Fibroblast of skin of back (primary cell): ENCODE measurements around the gene DENND10.
"Not testable (repeated sequence)": the region's sequence is repeated elsewhere in the genome, so short reads cannot be mapped to it uniquely, and the experiment has no call there.

ENCODE experiments used
- DNase-seq: peaks from one replicate; pipeline ENCODE4 v3.0.0-alpha.2; 2013

The DENND10 gene

DNA sequence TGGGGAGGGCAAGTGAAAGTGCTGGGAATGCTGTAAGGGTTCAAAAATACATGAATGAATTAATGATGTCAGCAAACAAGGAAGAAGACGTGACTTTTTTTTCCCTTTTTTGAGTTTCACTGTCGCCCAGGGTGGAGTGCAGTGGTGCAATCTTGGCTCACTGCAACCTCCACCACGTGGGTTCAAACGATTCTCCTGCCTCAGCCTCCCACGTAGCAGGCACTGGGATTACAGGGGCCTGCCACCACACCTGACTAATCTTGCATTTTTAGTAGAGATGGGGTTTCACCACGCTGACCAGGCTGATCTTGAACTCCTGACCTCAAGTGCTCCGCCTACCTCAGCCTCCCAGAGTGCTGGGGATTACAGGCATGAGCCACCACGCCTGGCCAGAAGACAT is 30.0 kb downstream of the DENND10 start:
- no peak for DNase-seq

DNA sequence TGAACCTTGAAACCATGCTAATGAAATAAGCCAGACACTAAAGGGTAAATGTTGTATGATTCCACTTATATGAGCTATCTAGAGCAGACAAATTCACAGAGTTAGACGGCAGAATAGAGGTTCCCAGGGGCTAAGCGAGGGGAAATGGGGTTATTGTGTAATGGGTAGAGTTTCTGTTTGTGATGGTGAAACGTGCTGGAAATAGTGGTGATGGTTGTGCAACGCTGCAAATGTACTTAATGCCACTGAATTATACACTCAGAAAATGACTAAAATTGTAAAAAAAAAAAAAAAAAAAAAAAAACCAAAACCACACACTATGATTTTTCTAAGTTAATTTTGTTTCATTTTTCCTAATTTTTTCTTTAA is 31.6 kb downstream of the DENND10 start:
- DNase-seq = no peak

DNA sequence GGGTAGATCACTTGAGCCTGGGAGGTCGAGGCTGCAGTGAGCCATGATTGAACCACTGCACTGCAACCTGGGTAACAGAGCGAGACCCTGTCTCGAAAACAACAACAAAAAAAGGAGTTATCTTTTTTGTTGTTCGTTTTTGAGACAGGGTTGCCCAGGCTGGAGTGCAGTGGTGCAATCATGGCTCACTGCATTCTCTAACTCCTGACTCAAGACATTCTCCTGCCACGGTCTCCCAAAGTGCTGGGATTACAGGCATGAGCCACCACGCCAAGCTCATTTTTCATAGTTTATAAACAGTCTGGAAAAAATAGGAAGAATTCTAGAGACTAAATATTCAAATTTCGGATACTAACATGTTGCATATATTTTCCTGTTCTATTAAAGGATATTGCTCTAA is 32.2 kb downstream of the DENND10 start:
- DNase-seq = no peak

DNA sequence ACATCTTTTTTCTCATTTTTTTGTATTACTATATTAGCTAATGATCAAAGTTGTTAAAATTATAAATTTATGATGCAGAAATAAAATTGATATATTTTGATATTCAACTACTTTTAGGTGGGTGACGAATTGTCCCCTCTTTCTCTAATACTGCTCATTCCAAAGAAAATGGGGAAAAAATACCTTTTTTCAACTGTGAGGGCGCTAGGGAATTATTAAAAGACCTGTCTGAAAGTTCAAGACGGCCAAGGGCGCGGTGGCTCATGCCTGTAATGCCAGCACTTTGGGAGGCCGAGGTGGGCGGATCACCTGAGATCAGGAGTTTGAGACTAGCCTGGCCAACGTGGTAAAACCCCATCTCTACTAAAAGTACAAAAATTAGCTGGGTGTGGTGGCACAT is 34.0 kb downstream of the DENND10 start:
- not testable (repeated sequence) for DNase-seq

DNA sequence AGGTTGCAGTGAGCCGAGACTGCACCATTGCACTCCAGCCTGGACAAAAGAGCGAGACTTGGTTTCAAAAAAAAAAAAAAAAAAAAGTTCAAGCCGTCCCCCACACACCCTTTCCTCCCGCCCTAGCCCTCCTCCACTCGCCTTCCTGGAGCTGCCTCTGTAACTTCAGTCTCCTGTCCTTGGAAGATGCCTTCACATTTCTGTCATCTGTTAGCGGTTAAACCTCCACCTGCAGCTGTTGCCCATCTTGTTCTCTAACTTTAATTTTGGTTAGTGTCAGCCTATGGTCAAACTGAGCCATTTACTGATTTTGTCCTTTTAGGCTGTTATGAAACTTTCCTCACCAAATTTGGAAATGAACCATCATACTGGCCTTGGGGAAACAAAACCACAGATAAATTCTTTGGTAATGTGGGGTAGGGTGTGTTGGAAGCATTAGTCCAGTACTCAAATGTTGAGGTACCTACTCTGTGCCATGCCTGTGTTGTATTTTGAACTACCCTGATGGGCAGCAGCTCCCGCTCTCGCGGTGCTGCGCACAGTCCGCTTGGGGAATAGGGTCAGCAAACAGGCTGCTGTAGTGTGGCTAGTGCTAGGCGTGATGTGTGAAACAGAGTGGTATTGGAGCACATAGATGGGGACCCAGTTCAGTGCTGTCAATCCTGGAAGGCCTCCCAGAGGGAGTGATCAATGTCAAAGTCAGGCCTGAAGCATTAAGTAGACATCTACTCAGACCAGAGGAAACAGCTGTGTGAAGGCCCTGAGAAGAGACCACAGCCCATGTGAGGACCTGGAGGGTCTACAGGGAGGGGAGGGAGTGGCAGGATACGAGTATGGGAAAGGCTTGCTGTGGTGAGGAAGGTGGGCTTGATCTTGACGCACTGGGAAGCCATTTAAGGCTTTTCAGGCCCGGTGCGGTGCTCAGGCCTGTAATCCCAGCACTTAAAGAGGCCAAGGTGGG is 34.7 kb downstream of the DENND10 start:
- DNase-seq = no peak

DNA sequence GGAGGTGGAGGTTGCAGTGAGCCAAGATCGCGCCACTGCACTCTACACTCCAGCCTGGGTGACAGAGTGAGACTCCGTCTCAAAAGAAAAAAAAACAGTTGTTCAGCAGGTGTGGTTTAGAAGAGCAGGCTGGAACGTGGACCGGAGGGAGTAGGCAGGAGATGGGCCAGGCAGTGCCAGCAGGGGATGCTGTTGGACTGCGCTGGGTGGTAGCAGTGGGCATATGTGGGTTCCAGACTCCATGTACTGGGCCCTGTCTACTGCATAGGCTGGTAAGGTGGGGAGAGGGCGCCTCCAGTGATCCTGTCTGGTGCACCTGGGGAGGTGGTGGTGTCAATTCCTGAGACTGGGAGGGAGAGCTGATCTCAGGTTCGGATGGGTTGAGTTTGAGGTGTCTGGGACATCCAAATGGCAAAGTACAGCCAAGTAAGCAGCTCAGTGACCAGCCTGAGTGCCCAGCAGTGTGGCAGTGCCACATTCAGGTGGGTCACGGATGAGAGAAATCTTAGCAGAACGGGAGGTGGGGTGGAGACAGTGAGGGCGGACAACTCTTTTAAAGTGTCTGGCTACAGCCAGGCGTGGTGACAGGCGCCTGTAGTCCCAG is 35.7 kb downstream of the DENND10 start:
- peak; percentile 18 for DNase-seq

DNA sequence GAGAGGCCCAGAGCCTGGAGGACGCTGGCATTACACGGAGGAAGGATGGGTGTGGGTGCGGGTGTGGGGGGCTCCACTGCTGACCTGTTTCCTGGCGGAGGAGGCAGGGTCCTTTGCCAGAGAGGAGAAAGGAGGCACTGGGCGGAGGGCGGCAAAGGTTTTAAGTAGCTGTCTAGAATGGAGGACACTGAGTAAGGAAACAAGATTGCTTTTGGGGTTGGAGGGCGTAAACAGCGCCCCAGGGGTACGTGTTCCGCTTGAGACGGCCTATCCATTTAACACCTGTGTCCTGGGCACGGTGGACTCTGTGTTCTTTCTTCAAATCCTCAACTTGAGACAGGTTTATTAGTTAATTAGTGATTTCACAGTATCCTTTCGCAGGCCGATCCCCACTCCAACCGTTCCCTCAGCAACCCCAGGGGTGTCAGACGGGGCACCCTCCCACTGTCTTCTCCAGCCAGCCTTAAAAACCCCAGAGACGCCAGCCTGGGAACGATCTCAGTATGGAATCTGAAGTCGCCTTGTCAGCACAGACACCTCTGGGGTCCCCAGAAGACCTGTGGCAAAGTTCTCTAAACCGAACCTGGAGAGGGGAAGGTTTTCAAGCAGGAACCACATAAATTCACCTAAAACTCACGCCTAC is 36.8 kb downstream of the DENND10 start:
- DNase-seq = no peak

DNA sequence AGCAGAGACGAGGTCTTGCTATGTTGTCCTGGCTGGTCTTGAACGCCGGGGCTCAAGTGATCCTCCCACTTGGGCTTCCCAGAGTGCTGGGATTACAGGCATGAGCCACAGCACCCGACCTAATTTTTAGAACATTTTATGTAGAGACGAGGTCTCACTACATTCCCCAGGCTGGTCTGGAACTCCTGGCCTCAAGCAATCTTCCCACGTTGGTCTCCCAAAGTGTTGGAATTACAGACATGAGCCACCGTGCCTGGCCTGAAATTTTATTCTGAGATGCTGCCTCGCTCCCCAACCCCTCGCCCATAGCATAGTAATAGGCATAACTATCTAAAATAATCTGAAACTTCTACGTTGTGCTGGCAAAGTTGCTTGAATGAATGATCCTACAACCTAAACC is 39.7 kb downstream of the DENND10 start:
- no peak for DNase-seq

DNA sequence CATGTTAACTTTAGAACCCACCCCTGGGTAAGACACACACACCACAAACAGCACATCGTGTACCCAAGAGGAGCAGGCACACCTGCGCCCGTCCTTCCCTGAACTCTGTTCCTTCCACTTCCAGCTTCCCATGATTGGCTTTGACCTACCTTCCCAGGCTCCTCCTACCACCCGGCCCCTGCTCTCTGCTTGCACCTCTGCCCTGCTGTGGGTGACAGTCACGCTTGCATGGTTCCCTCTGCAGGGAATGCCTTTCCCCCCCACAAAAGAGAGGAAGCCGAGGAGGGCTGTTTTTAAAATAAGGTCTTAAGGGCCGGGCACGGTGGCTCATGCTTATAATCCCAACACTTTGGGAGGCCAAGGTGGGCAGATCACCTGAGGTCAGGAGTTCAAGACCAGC is 45.2 kb downstream of the DENND10 start:
- DNase-seq = no peak

DNA sequence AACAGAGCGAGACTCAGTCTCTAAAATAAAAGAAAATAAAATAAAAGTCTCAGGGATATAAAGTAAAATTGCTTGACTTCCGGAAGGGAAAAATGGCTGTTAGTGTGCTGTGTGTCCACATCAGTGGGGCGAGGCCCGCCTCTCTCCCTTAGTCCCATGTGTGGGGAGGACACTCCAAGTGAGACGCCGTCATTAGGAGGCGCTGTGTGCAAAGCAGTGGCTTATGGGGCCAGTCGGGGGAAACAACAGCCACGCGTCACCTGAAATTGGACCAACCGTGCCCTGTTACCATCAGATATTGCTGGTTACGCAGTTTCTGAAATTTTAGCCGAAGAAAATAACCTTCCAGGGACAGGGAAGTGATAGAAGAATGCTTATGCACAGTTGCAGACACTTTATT is 45.8 kb downstream of the DENND10 start:
- DNase-seq = peak; percentile 7

DNA sequence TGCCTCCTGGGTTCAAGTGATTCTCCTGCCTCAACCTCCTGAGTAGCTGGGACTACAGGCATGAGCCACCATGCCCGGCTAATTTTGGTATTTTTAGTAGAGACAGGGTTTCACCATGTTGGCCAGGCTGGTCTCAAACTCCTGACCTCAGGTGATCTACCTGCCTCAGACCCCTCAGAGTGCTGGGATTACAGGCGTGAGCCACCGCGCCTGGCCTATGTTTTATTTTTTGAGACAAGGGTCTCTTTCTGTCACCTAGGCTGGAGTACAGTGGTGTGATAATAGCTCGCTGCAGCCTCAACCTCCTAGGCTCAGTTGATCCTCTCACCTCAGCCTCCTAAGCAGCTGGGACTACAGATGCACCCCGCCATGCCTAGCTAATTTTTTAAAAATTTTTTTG is 47.7 kb downstream of the DENND10 start:
- not testable (repeated sequence) for DNase-seq

DNA sequence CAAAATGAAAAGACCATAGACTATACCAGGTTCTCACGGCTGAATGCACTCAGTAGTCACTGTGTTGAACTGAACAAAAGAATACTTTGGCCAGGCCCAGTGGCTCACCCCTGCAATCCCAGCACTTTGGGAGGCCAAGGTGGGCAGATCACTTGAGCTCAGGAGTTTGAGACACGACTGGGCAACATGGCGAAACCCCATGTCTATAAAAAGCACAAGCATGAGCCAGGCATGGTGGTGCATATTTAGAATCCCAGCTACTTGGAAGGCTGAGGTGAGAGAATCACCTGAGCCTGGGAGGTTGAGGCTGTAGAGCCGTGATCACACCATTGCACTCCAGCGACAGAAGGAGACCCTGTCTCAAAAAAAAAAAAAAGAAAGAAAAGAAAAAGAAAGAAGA is 49.1 kb downstream of the DENND10 start:
- DNase-seq = no peak

DNA sequence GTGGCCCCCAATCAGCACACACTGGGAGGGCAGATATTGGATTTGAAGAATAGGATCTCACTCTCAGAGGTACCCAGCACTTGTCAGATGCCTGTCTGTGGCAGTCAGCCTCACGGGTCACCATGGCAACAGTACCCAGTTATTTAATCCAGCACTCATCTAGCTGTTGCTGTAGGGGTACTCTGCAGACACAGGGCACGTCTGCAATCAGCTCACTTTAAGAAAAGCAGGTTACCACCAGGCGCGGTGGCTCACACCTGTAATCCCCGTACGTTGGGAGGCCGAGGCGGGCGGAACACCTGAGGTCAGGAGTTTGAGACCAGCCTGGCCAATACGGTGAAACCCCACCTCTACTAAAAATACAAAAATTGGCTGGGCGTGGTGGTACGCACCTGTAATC is 49.7 kb downstream of the DENND10 start:
- no peak for DNase-seq

DNA sequence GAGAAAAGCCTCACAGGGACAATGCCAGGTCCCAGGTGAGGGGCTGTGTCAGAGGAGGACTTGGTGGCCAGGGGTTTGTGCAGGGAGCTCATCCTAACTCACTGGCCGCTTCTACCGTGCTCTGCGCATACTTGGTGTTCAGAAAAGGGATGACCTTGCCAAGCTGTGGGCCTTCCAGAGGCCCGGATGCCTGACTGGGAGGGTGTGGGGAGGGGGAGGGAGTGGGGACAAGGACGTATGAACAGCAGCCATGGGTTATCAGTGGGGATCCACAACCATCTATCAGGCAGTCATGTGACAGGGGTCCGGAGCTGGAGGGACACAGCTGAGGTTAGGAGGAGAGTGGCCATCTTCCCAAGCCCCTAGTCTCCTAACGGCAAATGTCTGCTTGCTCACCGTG is 55.4 kb downstream of the DENND10 start:
- no peak for DNase-seq

DNA sequence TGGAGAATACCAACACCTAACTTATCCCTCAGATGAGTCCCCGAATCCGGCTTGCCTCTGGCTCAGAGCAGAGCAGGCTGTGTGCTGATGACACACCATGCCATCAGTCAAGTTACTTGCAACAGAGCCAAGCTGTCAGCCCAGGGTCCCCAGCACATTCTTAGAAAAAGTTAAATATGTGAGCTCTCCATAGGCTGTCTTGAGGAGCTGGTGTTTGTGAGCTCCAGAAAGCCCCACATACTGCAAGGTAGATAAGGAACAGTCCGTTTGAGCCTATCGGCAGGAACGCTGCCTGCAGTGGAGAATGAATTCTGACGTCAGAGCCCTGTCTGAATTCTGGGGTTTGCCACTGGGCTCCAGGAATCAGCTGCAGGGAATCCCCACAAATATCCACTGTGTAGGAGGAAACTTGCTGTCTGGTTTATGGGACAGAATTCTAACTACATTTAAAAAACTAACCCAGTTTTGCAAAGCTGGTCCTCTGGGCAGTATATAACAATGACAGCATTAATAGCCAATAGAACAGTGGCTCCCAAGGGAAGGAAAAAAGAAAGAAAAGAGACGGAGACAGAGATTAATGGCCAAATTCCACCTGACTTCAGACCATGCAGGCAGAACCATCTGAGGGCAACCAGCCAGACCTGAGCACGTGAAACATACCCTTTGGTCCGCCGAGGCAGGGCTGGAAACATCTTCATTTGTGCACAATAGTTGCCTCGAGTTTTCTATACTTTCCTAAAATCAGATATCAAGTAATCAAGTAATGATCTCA is 58.0 kb downstream of the DENND10 start:
- DNase-seq = no peak

DNA sequence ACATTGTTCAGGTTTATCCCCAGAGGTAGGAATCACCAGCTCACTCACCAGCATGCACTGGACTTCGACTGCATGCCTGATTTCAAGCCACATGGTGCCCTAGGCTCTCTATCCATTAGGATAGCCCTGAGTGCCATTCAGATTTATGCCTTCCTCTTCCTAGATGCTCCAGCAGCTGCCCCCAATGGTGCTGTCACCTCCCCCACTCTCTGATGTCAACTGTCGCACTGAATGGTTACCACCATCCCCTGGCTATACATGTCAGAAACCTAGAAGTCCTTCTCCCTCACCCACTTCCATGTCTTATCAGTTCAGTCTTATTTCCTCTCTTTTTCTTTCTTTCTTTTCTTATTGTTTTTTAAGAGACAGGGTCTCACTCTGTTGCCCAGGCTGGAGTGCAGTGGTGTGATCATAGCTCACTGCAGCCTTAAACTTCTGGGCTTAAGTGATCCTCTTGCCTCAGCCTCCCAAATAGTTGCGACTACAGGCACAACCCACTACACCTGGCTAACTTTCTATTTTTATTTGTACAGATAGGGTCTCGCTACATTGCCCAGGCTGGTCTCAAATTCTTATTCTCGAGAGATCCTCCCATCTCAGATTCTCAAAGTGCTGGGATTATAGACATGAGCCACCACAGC is 58.7 kb downstream of the DENND10 start:
- DNase-seq = no peak

DNA sequence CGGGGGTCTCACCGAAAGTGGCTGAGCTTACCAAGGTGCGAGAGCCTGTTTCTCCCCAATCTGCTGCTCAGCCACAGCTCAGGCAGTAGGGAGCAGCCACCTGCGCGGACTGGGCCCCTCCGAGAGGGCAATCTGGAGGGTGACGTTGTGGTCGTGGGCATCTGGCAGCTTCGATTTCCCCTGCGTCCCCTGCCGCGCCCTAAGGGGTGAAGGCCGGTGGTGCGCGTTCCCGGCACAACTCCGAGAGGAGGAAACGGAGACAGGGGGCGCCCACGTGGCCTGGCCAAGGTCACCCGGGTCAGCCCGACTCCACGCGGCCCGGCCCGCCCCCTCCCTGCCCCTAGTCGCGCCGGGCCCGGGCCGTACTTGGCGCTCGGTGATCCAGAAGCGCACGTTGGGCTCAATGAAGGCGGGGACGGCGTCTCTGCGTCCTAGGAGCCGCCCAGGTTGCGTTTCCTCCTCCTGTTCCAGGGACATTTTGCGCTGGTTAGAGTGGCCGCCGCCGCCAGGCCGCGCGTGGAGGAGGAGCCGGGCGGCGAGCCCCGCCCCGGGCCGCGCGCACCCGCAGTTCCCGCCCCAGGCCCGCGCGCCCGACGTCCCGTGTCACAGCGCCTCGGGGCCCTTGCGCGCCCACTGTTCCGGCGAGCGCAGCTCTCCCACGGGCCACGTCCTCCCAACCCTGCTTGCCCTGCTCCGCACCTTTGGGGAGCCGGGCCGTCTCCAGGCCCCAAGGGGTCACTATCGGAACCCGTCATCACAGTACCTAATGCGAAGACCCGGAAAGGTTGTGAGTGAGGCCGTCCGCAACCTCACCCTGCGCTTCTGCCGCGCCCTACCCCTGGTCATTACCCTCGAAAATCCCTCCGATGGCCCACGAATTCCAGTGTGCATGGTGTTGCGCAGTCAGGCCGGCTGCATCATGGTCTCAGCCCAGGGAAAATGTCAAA is 61.5 kb downstream of the DENND10 start, which contains the start of gene SFXN4:
SFXN4 (minus strand) TSS at position 544 of the 947 bp plus-strand sequence; CDS start at position 477, 67 bp downstream.
- DNase-seq = peak; percentile 66

DNA sequence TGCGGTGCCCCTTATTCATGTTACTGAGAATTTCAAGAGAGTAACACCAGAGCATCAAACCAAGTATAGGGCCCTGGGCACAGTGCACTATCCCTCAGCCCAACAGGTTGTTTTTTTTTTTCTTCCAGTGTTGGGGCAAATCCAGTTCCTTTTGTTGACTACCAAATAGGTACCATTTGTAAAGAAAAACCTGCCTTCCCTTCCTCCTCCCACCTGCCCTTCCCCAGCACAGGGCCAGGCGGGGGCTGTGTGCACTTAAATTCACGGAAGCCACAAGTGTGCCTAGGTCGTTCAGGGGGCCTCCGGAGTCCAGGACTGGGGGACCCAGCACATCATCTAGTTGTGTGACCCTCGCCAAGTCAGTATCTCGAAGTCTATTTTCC is 62.2 kb downstream of the DENND10 start:
- no peak for DNase-seq

DNA sequence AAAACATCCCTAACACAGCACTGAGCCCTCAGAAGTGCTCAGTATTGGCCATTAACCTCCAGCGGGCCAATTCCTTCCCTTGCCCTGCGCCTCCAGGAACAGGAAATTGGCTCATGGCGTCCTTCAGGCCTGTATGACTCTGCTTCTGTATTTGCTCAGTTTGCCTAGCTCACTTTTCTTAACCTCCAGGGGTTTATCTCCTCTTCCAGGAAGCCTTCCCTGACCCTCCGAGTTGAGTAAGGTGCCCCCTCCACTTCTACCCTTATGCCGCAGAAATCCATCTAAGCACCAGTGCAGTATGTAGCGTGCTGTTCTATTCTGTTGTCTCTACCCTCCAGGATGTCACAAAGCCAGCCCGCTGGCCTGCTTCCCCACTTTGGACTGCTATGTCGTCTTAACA is 62.7 kb downstream of the DENND10 start:
- no peak for DNase-seq

DNA sequence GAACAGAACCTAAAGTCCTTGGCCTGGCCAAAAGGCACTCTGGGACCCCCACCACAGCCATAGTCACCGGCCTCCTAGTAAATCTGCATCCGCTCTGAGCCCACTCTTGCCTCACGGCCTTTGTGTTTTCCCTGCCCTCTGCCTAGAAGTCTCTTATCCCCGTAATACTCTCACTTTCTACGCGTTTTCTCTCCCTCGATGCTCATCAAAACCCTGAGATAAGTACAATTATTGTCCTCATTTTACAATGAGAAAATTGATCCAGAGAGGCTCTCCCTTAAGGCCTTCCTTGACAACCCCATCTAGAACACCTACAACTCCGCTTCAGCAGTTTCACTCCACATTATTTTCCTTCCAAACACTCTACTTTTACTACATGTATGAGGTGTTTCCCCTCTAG is 63.1 kb downstream of the DENND10 start:
- no peak for DNase-seq

DNA sequence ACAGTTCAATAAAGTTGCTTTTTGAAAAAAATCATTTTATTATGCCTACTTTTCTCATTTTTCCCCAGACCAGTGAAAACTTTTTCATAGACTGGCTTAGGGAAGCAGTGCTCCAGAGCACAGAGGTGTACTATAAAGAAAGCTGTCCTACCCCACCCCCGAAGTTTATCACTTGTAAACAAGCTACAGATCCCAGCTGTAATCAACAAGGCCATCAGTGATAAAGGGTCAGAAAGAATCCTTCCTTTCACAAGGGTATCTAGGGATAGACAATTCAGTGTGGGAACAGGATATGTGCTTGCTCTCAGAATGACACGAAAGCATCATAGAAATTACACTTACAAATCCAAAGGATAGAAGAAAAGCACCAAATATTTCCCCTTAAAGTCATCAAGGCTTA is 70.2 kb downstream of the DENND10 start:
- DNase-seq = no peak
